Uterus (tissue), 4 donors: ENCODE data around the gene ZNF784. TPM values are rescaled to one million over a fixed set of nuclear protein-coding genes. Genes with fewer than 3 reads are reported as not detected.
A peak's percentile ranks its signal among the peaks of the same experiment; 100 is the strongest.

Experiments
- DNase-seq, 2 donors: peaks; one replicate each; pipeline ENCODE4 v3.0.0-alpha.2; 2019 to 2020
- H3K27ac ChIP-seq, 2 donors: fragments of 200-600 bp; sonication (generic); 1 replicate in 1 of 2; 2 replicates in 1 of 2; pipeline ENCODE4 v1.5.1; 2016 to 2018
- H3K27me3 ChIP-seq, 2 donors: fragments of 200-600 bp; sonication (generic); one replicate each; pipeline ENCODE4 v1.5.1; 2018 to 2019; ENCODE audit warnings: control low read depth in 1 of 2
- H3K36me3 ChIP-seq, 2 donors: fragments of 200-600 bp; sonication (generic); one replicate each; pipeline ENCODE4 v1.5.1; 2019; ENCODE audit warnings: control low read depth in 1 of 2
- H3K4me1 ChIP-seq, 2 donors: fragments of 200-600 bp; sonication (generic); one replicate each; pipeline ENCODE4 v1.5.1; 2018 to 2019; ENCODE audit warnings: control low read depth in 1 of 2
- H3K4me3 ChIP-seq, 2 donors: fragments of 200-600 bp; sonication (generic); 1 replicate in 1 of 2; 2 replicates in 1 of 2; pipeline ENCODE4 v1.5.1; 2018 to 2019; ENCODE audit warnings: mild to moderate bottlenecking in 1 of 2
- H3K9me3 ChIP-seq, 2 donors: fragments of 200-600 bp; sonication (generic); one replicate each; pipeline ENCODE4 v1.5.1; 2019; ENCODE audit warnings: control low read depth in 1 of 2
- POLR2A ChIP-seq, 2 donors: fragments of 450-650 bp; IDR thresholded peaks; one replicate each; pipeline ENCODE4 v1.6.1; 2016; ENCODE audit warnings: antibody characterized with exemption in 2 of 2, mild to moderate bottlenecking in 1 of 2, moderate library complexity in 1 of 2
- intact Hi-C: fragments of 100-400 bp; cut with DNase I; formaldehyde crosslinking; loops from one replicate; pipeline ENCODE4 v1.15.1; 2023; ENCODE audit warnings: low total_unique reads
- total RNA-seq, 4 donors: library from RNA; depleted of rRNA in 3 of 4; stranded (reverse); fragments of >200 nt in 3 of 4; gene quantifications; one replicate each; pipeline versions ENCODE4 v1.1.0 to v1.2.4, GENCODE V29; 2014 to 2023
- TF ChIP-seq, protein P1 (sequence below), 4 experiments: fragments of 200-600 bp in 2 of 4; fragments of 450-650 bp in 2 of 4; sonication (generic) in 2 of 4; IDR thresholded peaks; one replicate each; pipeline ENCODE4 v1.5.1; 2016 to 2019; ENCODE audit warnings: antibody characterized with exemption in 4 of 4, mild to moderate bottlenecking in 2 of 4, moderate library complexity in 1 of 4
- donor health status: DM: yes; HTN: yes; CAD: no.

Gene ZNF784
- total RNA-seq, 4 donors from 2014 or later, result 4.1 to 9.6 (median 7.4) TPM

DNA sequence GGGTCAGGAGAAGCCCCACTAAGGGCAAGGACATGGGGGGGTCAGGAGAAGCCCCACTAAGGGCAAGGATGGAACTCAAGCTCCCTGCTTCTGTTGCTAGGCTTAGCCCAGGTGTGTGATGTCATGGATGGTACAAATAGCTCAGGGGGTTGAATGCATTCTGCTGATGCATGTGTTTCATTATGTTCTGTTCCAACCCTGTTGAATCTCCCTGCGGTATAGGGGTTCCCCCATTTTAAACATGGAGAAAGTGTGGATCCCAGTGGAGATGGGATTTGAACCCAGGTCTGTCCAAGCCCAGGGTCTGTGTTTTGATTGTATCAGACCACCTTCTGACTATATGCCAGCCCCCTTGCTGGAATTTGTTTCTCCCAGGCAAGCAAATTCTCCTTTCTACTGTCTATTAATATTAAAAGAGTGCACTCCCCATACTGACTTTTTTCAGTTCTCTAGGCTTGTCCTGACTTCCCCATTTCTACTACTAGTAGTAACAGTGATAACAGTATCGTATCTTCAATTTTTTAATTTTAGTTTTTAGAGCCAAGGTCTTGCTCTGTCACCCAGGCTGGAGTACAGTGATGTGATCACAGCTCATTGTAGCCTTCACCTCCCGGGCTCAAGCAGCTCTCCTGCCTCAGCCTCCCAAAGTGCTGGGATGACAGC lies 12.3 kb downstream of the ZNF784 start:
- H3K9me3 ChIP-seq, result no peaks in the 10 kb centered on the region
- H3K36me3 ChIP-seq, result no peaks in the 10 kb centered on the region
- H3K27me3 ChIP-seq, result no peaks in the 10 kb centered on the region
- no peak overlapping the region for H3K4me3 ChIP-seq
- no peak overlapping the region for H3K27ac ChIP-seq
- DNase-seq, result no peak
- intact Hi-C loops, result no loop called here
- no peak for TF ChIP-seq POLR2A (IDR thresholded peaks at IDR 0.05)
- TF ChIP-seq, protein P1, sequence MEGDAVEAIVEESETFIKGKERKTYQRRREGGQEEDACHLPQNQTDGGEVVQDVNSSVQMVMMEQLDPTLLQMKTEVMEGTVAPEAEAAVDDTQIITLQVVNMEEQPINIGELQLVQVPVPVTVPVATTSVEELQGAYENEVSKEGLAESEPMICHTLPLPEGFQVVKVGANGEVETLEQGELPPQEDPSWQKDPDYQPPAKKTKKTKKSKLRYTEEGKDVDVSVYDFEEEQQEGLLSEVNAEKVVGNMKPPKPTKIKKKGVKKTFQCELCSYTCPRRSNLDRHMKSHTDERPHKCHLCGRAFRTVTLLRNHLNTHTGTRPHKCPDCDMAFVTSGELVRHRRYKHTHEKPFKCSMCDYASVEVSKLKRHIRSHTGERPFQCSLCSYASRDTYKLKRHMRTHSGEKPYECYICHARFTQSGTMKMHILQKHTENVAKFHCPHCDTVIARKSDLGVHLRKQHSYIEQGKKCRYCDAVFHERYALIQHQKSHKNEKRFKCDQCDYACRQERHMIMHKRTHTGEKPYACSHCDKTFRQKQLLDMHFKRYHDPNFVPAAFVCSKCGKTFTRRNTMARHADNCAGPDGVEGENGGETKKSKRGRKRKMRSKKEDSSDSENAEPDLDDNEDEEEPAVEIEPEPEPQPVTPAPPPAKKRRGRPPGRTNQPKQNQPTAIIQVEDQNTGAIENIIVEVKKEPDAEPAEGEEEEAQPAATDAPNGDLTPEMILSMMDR (IDR thresholded peaks at IDR 0.05), result no peak
- H3K4me1 ChIP-seq, result no peaks in the 10 kb centered on the region

DNA sequence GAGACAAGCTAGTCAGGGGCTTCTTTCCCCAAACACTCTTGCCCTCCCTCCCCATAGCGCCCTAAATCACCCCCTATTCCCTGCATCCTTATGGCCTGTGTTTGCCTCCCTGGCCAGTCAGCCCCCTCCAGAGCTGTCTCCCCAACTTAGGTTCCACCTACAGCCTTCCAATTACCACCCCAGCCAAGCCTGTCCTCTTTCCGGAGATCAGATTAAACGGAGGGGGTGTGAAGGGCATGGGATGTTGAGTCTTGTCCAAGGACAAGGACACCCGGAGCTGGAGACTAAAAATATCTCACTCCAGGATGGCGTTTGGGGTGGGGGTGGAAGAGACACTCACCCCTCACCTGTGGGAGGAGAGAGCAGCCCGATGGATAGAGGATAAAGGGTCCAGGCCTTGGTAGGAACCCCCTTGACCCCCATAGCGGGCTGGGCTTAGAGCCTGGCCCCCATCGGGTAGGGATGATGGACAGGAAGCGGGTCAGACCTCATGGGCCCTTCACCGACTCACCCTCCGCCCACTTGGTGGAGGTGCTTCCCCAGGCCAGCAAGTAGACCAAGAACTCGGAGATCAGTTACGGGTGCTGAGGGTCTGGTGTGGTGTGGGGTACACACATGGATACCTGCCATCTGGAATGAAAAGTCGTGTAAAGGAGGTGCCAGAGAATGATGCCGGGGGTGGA lies 12.9 kb downstream of the ZNF784 start:
- Histone ChIP-seq H3K4me1 (no peaks in the 10 kb centered on the region), H3K36me3 (no peaks in the 10 kb centered on the region), H3K27ac (no peak overlapping the region), H3K4me3 (no peak overlapping the region), H3K27me3 (no peaks in the 10 kb centered on the region), H3K9me3 (no peaks in the 10 kb centered on the region)
- intact Hi-C loops, result no loop called here
- DNase-seq, result no peak
- TF ChIP-seq, protein P1 (IDR thresholded peaks at IDR 0.05), result no peak

DNA sequence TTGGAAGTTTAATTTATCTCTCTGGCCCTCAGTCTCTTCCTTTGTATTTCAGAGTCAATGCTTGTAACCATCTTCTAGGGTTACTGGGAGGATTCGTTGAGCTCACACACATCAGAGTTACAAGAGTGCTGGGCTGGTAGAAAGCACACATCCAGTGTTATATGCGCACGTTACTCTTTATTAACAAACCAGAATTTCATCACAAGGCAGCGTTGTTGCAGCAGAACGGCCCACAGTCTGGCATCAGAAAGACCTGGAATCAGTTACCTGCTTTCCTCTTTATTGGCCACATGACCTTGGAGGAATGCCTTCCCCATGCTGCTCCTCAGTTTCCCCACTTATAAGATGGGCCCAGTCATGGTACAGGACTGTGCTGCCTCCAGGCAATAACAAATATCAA lies 15.0 kb downstream of the ZNF784 start:
- TF ChIP-seq POLR2A (IDR thresholded peaks at IDR 0.05), result no peak
- TF ChIP-seq, protein P1 (IDR thresholded peaks at IDR 0.05), result no peak
- H3K4me3 ChIP-seq, result no peak overlapping the region
- H3K27ac ChIP-seq, result no peak overlapping the region
- no peaks in the 10 kb centered on the region for H3K27me3 ChIP-seq
- DNase-seq, result no peak
- no peaks in the 10 kb centered on the region for H3K36me3 ChIP-seq
- intact Hi-C loops, result loop anchor here (10.0 kb wide), 1 partner anchor 95 kb away; no protein-coding TSS in a partner anchor
- H3K9me3 ChIP-seq, result no peaks in the 10 kb centered on the region
- peaks cover 0 to 5% of the 10 kb centered on the region in 2 donors for H3K4me1 ChIP-seq

DNA sequence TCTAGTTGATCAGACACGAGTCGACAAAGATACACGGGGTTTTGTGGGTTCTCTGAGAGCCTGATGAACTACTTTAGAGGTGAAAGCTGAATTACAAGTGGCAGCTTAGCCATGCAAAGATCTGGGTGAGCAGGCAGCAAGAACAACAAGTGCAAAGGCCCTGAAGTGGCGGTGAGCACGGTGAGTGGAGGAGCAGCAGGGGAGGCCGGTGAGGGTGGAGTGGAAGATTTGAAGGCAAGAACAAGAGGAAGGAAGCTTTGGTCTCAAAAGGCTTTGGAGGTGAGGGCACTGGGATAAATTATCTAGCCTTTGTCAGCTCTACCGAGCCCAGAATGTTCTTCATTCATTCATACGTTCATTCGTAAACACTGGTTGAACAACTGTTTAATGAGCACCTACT lies 17.5 kb downstream of the ZNF784 start:
- Histone ChIP-seq H3K27ac (peak overlapping the region; percentile 94 to 98), H3K4me1 (peaks cover 0 to 6% of the 10 kb centered on the region in 2 donors), H3K27me3 (no peaks in the 10 kb centered on the region), H3K36me3 (no peaks in the 10 kb centered on the region), H3K9me3 (no peaks in the 10 kb centered on the region), H3K4me3 (no peak overlapping the region)
- intact Hi-C loops, result loop anchor here (10.0 kb wide), 1 partner anchor 92 kb away; no protein-coding TSS in a partner anchor
- TF ChIP-seq POLR2A (IDR thresholded peaks at IDR 0.05), result no peak
- TF ChIP-seq, protein P1 (IDR thresholded peaks at IDR 0.05), result no peak
- DNase-seq, result no peak

DNA sequence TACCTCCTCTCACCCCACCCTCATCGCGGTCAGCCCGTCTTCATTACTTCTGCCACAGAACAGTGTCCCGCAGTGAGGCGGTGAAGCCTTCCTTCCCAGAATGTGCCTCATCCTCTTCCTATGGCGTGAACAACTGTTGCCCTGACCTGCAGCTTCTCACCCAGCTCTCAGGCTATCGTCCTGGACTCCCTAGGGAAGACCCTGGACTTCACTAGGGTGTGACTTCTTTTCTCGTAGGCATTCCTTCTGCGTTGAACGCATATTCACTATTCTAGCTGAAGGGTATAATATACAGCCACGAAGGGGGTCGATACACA lies 17.9 kb downstream of the ZNF784 start:
- peak overlapping the region; percentile 94 to 98 for H3K27ac ChIP-seq
- H3K9me3 ChIP-seq, result no peaks in the 10 kb centered on the region
- DNase-seq, result no peak
- TF ChIP-seq POLR2A (IDR thresholded peaks at IDR 0.05), result no peak
- TF ChIP-seq, protein P1 (IDR thresholded peaks at IDR 0.05), result no peak
- H3K4me1 ChIP-seq, result peaks cover 0 to 6% of the 10 kb centered on the region in 2 donors
- peak overlapping the region; percentile 76 to 87 for H3K4me3 ChIP-seq
- no peaks in the 10 kb centered on the region for H3K36me3 ChIP-seq
- H3K27me3 ChIP-seq, result no peaks in the 10 kb centered on the region
- intact Hi-C loops, result loop anchor here (10.0 kb wide), 1 partner anchor 92 kb away; no protein-coding TSS in a partner anchor
